Measurements from ENCODE around the gene RSPO3.

GRCh38 chr6:127078669-127079068 lies 39.8 kb upstream of the RSPO3 start:
- TF ChIP-seq, protein P1, sequence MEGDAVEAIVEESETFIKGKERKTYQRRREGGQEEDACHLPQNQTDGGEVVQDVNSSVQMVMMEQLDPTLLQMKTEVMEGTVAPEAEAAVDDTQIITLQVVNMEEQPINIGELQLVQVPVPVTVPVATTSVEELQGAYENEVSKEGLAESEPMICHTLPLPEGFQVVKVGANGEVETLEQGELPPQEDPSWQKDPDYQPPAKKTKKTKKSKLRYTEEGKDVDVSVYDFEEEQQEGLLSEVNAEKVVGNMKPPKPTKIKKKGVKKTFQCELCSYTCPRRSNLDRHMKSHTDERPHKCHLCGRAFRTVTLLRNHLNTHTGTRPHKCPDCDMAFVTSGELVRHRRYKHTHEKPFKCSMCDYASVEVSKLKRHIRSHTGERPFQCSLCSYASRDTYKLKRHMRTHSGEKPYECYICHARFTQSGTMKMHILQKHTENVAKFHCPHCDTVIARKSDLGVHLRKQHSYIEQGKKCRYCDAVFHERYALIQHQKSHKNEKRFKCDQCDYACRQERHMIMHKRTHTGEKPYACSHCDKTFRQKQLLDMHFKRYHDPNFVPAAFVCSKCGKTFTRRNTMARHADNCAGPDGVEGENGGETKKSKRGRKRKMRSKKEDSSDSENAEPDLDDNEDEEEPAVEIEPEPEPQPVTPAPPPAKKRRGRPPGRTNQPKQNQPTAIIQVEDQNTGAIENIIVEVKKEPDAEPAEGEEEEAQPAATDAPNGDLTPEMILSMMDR (IDR thresholded peaks at IDR 0.05), result no peak
- no peak for TF ChIP-seq POLR2A (IDR thresholded peaks at IDR 0.05; ENCODE audit: low read length)
- TF ChIP-seq BCL3 (IDR thresholded peaks at IDR 0.05), result no peak
- TF ChIP-seq JUN (IDR thresholded peaks at IDR 0.05), result no peak
- TF ChIP-seq SMC3 (IDR thresholded peaks at IDR 0.05), result no peak
- TF ChIP-seq TFCP2L1 (CRISPR knock-in tag; IDR thresholded peaks at IDR 0.05), result no peak
- no peak for TF ChIP-seq RAD21 (conservative IDR thresholded peaks at IDR 0.05 in 1 of 2, IDR thresholded peaks at IDR 0.05 in 1 of 2)
- TF ChIP-seq MAZ (IDR thresholded peaks at IDR 0.05; ENCODE audit: borderline replicate concordance, low read depth, low read length), result no peak
- no peak for TF ChIP-seq JUNB (IDR thresholded peaks at IDR 0.05)
- no peak for TF ChIP-seq SREBF2 (IDR thresholded peaks at IDR 0.05)
- TF ChIP-seq EP300 (IDR thresholded peaks at IDR 0.05), result no peak
- no peak for TF ChIP-seq RCOR1 (IDR thresholded peaks at IDR 0.05; ENCODE audit: low read depth, low read length)
